Measurements from ENCODE around the gene STIP1.

The STIP1 gene

GRCh38 chr11:64185693-64186491 is at the start of gene STIP1:
STIP1 (plus strand) TSS chr11:64186171; CDS start chr11:64186262, 91 bp downstream.
- DNase-seq: peak; percentile 99

GRCh38 chr11:64136765-64137441 is 49.1 kb upstream of the STIP1 start:
- DNase-seq: no peak

- no peak for DNase-seq
These were observed 47.6 kb upstream of the STIP1 start for GRCh38 chr11:64138398-64138797.

GRCh38 chr11:64139049-64139448 is 46.9 kb upstream of the STIP1 start:
- DNase-seq: no peak

- no peak for DNase-seq
These were observed 45.9 kb upstream of the STIP1 start for GRCh38 chr11:64140082-64140481.

GRCh38 chr11:64141081-64141783 is 44.7 kb upstream of the STIP1 start:
- DNase-seq: no peak

- DNase-seq: no peak
These were observed 41.1 kb upstream of the STIP1 start for GRCh38 chr11:64144587-64145472.

GRCh38 chr11:64146036-64146955 is 39.7 kb upstream of the STIP1 start:
- peak; percentile 41 for DNase-seq

- DNase-seq: peak; percentile 74
These were observed 37.6 kb upstream of the STIP1 start for GRCh38 chr11:64148226-64148916.

- DNase-seq: no peak
These were observed 36.9 kb upstream of the STIP1 start for GRCh38 chr11:64148917-64149617.

GRCh38 chr11:64150051-64150450 is 35.9 kb upstream of the STIP1 start:
- DNase-seq: no peak

GRCh38 chr11:64150481-64151239 is 35.3 kb upstream of the STIP1 start:
- no peak for DNase-seq

- DNase-seq: no peak
These were observed 34.6 kb upstream of the STIP1 start for GRCh38 chr11:64151337-64151736.

GRCh38 chr11:64152841-64153691 is 32.9 kb upstream of the STIP1 start:
- DNase-seq: peak; percentile 53

GRCh38 chr11:64153812-64154211 is 32.2 kb upstream of the STIP1 start:
- no peak for DNase-seq

GRCh38 chr11:64156235-64157011 is 29.5 kb upstream of the STIP1 start:
- no peak for DNase-seq

GRCh38 chr11:64157631-64158394 is 28.2 kb upstream of the STIP1 start:
- DNase-seq: no peak

Data from NCI-H1436 (cell line).